Activated CD8-positive, alpha-beta memory T cell treated with anti-CD3 and anti-CD28 coated beads for 36 hours (primary cell): ENCODE results near the gene NBPF14. TPM values are rescaled to one million over a fixed set of nuclear protein-coding genes. Genes with fewer than 3 reads are reported as not detected.

Source experiments
- total RNA-seq, 2 experiments: library from RNA; stranded (reverse); gene quantifications; one replicate each; pipeline ENCODE4 v1.2.3, GENCODE V29; 2021

Gene NBPF14
- total RNA-seq, 2 experiments from 2014 or later, result 9.4 to 10.7 TPM

Other genes with a start within 250 kb of the NBPF14 start
- under 1 TPM in 1 of 2 experiments, not detected in 1; 0.06 TPM for gene PPIAL4G, start 112.7 kb downstream of the NBPF14 start, total RNA-seq
- under 1 TPM in 1 of 2 experiments, not detected in 1; 0.44 TPM for gene NUDT4B, start 152.8 kb upstream of the NBPF14 start, total RNA-seq
- gene PDE4DIP, start 248.4 kb upstream of the NBPF14 start, total RNA-seq, result 10 to 100 TPM; 24.6 to 24.7 TPM